SK-N-SH treated with all-trans-retinoic acid at 6 μM for 48 hours (cell line): ENCODE measurements around the gene TRPC5OS.

ENCODE experiments used
- SNAI2 ChIP-seq: fragments of 250-450 bp; sonication (Bioruptor Pico); IDR thresholded peaks from 2 replicates; pipeline ENCODE4 v1.5.0; 2020; ENCODE audit warnings: mild to moderate bottlenecking, moderate library complexity
- TOX ChIP-seq: fragments of 250-450 bp; sonication (Bioruptor Pico); IDR thresholded peaks from 2 replicates; pipeline ENCODE4 v1.8.0; 2021; ENCODE audit warnings: mild to moderate bottlenecking, moderate library complexity, borderline replicate concordance
- ZFP30 ChIP-seq: fragments of 450-650 bp; formaldehyde crosslinking; IDR thresholded peaks from 2 replicates; pipeline ENCODE4 v1.5.0; 2022; ENCODE audit warnings: mild to moderate bottlenecking, moderate library complexity
- ZNF565 ChIP-seq: fragments of 450-650 bp; formaldehyde crosslinking; conservative IDR thresholded peaks from 2 replicates; pipeline ENCODE4 v1.5.0; 2020; ENCODE audit warnings: low read depth, mild to moderate bottlenecking, moderate library complexity

DNA sequence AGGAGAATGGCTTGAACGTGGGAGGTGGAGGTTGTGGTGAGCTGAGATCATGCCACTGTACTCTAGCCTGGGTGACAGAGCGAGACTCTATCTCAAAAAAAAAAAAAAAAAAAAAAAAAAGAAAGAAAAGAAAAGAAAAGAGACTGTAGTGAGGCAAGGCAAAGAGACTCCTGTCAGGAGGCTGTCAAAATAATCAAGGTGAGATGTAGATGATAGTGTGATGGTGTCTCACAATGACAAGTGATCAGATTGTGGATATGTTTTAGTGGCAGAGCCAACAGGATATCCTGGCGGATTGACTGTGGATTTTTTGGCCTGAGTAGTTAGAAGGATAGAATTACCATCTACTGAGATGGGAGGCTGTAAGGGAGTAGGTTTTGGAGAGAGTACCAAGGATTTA lies 12.6 kb downstream of the TRPC5OS start:
- TF ChIP-seq SNAI2 (CRISPR knock-in tag) (no peak), ZNF565 (no peak), ZFP30 (no peak), TOX (CRISPR knock-in tag) (no peak)
